ENCODE results near the gene HOXD3. TPM values are rescaled to one million over a fixed set of nuclear protein-coding genes. Genes with fewer than 3 reads are reported as not detected.

The HOXD3 gene
- total RNA-seq, 1 experiment from 2014 or later, result not detected

DNA sequence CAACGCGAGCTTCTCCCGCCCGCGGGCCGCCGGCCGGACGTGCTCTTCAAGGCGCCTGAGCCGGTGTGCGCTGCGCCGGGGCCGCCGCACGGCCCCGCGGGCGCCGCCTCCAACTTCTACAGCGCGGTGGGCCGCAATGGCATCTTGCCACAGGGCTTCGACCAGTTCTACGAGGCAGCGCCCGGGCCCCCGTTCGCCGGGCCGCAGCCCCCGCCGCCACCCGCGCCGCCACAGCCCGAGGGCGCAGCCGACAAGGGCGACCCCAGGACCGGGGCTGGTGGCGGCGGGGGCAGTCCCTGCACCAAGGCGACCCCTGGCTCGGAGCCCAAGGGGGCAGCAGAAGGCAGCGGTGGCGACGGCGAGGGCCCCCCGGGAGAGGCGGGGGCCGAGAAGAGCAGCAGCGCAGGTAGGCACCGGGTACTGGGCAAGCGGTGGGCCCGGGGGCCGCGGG, 49.4 kb upstream of the HOXD3 start (continued):
- TF ChIP-seq TEAD4 (CRISPR knock-in tag; IDR thresholded peaks at IDR 0.05) (no peak), ZNF396 (CRISPR knock-in tag; IDR thresholded peaks at IDR 0.05; ENCODE audit: borderline replicate concordance) (no peak), MXD4 (CRISPR knock-in tag; IDR thresholded peaks at IDR 0.05; ENCODE audit: borderline replicate concordance) (no peak)
- TF ChIP-seq, protein P1, sequence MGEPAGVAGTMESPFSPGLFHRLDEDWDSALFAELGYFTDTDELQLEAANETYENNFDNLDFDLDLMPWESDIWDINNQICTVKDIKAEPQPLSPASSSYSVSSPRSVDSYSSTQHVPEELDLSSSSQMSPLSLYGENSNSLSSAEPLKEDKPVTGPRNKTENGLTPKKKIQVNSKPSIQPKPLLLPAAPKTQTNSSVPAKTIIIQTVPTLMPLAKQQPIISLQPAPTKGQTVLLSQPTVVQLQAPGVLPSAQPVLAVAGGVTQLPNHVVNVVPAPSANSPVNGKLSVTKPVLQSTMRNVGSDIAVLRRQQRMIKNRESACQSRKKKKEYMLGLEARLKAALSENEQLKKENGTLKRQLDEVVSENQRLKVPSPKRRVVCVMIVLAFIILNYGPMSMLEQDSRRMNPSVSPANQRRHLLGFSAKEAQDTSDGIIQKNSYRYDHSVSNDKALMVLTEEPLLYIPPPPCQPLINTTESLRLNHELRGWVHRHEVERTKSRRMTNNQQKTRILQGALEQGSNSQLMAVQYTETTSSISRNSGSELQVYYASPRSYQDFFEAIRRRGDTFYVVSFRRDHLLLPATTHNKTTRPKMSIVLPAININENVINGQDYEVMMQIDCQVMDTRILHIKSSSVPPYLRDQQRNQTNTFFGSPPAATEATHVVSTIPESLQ (CRISPR knock-in tag; IDR thresholded peaks at IDR 0.05), result no peak

DNA sequence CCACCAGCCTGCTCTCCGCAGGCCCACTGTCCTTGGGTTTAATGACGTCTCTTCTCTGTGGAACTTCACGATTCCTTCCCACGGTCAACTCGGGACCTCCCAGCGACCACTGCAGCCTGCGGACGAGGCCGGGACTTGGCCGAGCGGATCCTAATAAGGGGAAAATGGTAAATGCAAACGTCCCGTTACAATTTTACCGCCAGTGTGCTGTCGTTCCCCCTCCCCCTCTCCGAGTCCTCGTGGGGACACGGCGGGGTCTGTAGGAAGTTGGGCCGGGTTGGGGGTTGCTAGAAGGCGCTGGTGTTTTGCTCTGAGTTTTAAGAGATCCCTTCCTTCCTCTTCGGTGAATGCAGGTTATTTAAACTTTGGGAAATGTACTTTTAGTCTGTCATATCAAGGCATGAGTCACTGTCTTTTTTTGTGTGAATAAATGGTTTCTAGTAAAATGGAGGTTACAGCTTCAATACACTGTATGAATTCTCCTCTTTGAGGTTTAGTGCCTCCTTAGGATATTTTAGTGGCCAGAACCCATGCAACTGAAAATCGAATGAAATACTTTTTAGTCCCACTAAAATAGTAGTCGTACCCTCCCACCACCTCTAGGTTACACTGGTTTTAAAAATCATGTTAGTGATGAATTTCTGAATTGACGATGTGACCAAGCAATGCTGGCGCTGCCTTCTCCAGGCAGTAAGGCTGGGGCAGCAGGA, 47.8 kb upstream of the HOXD3 start:
- no peak for TF ChIP-seq ZBTB21 (CRISPR knock-in tag; IDR thresholded peaks at IDR 0.05; ENCODE audit: borderline replicate concordance)
- peaks cover 98% of the 10 kb centered on the region for H3K27me3 Mint-ChIP-seq (ENCODE audit: low read depth)
- H3K4me1 Mint-ChIP-seq, result peaks cover 42% of the 10 kb centered on the region
- 0 out of 2 replicates have a peak, but pooled peaks cover 4% of the 10 kb centered on the region for H3K36me3 Mint-ChIP-seq
- no peak overlapping the region for H3K4me3 Mint-ChIP-seq
- CTCF ChIA-PET, result no interaction called here
- H3K9me3 Mint-ChIP-seq, result no peaks in the 10 kb centered on the region
- H3K27ac Mint-ChIP-seq, result no peak overlapping the region
- POLR2A ChIA-PET, result no interaction called here
- no peak for ATAC-seq
- DNase-seq (ENCODE audit: low spot score), result no peak

DNA sequence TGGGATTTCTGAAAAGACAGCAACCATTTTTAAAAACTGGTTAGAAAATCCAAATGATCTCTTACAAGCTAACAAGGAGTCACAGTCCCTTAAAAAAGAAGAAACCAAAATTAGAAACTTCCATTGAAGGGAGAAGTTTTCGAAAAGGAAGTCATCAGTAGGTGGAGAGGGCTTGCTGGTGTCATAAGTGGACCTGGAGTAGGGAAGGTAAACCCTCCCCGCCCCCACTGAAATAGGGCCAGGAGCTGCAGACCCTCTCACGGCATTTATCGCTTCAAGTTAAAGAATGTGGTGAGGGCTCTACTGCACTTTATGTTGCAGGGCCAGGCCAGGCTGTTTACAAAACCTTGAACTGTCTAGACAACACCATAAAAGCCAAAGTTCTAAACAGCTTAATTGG, 47.2 kb upstream of the HOXD3 start:
- H3K27ac Mint-ChIP-seq, result no peak overlapping the region
- TF ChIP-seq, protein P2, sequence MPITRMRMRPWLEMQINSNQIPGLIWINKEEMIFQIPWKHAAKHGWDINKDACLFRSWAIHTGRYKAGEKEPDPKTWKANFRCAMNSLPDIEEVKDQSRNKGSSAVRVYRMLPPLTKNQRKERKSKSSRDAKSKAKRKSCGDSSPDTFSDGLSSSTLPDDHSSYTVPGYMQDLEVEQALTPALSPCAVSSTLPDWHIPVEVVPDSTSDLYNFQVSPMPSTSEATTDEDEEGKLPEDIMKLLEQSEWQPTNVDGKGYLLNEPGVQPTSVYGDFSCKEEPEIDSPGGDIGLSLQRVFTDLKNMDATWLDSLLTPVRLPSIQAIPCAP (CRISPR knock-in tag; IDR thresholded peaks at IDR 0.05), result no peak
- TF ChIP-seq, protein P3, sequence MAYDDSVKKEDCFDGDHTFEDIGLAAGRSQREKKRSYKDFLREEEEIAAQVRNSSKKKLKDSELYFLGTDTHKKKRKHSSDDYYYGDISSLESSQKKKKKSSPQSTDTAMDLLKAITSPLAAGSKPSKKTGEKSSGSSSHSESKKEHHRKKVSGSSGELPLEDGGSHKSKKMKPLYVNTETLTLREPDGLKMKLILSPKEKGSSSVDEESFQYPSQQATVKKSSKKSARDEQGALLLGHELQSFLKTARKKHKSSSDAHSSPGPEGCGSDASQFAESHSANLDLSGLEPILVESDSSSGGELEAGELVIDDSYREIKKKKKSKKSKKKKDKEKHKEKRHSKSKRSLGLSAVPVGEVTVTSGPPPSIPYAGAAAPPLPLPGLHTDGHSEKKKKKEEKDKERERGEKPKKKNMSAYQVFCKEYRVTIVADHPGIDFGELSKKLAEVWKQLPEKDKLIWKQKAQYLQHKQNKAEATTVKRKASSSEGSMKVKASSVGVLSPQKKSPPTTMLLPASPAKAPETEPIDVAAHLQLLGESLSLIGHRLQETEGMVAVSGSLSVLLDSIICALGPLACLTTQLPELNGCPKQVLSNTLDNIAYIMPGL (CRISPR knock-in tag; IDR thresholded peaks at IDR 0.05), result no peak
- TF ChIP-seq MXD4 (CRISPR knock-in tag; IDR thresholded peaks at IDR 0.05; ENCODE audit: borderline replicate concordance) (no peak), ESRRA (CRISPR knock-in tag; IDR thresholded peaks at IDR 0.05; ENCODE audit: borderline replicate concordance) (no peak), ZNF423 (CRISPR knock-in tag; IDR thresholded peaks at IDR 0.05) (no peak), SOX15 (CRISPR knock-in tag; IDR thresholded peaks at IDR 0.05) (no peak), SP1 (CRISPR knock-in tag; conservative IDR thresholded peaks at IDR 0.05) (no peak)
- TF ChIP-seq, protein P4, sequence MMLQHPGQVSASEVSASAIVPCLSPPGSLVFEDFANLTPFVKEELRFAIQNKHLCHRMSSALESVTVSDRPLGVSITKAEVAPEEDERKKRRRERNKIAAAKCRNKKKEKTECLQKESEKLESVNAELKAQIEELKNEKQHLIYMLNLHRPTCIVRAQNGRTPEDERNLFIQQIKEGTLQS (CRISPR knock-in tag; conservative IDR thresholded peaks at IDR 0.05), result no peak
- peaks cover 39% of the 10 kb centered on the region for H3K4me1 Mint-ChIP-seq
- H3K27me3 Mint-ChIP-seq (ENCODE audit: low read depth), result peaks cover 98% of the 10 kb centered on the region
- H3K36me3 Mint-ChIP-seq, result 0 out of 2 replicates have a peak, but pooled peaks cover 4% of the 10 kb centered on the region
- ChIA-PET POLR2A (no interaction called here), CTCF (interaction anchor here (2.2 kb wide), 1 partner anchor 11 kb away, joined by 15 read pairs; the partner anchor contains the start of gene HOXD9)
- ATAC-seq (no peak), DNase-seq (ENCODE audit: low spot score) (no peak)
- no peak overlapping the region for H3K4me3 Mint-ChIP-seq
- H3K9me3 Mint-ChIP-seq, result no peaks in the 10 kb centered on the region

DNA sequence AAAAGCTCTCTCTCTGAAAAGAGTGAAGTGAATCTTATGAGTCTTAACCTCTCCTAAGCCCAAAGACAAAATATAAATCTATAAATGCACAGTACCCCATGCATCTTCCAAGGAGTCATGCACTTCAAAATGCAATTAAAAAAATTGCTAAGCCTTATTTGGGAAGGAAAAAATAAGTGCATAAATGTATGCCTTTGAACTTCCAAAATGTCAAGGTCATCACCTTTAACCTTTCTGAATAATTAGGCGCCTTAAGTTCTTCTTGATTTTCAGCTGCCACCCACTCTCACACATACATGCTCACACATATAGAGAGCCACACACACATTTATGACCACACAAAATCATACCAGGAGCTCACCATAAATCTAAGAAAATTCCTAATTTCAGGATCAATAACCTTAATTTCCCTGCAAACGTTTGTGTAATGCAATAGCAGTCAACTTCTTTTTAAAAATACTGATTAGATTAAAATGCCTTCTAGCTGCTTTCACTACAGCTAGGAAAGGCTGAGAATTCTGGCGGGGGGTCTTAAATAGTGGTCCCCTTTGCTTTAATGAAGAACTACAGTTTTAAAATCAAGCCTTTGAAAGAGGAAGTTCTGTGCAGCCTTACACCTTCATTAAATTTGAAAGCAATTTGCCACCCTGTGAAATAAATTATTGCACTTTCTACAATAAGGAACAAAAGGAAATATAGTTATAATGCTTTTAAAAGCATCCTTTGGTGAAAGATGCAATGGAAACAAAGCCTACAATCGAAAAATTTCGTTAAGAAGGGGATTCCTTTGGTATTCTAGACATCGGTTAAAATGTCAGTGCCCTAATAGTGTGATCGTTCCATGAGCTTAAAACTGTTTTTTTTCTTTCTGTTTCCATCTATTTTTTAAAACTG, 46.4 kb upstream of the HOXD3 start:
- CTCF ChIA-PET, result interaction anchor here (0.6 to 2.2 kb wide), 12 partner anchors 10 to 444 kb away, joined by 3 to 15 read pairs (median 4); partner anchors contain the start of gene HOXD9
- peaks cover 33% of the 10 kb centered on the region for H3K4me1 Mint-ChIP-seq
- TF ChIP-seq ZBTB21 (CRISPR knock-in tag; IDR thresholded peaks at IDR 0.05; ENCODE audit: borderline replicate concordance) (no peak), ETV6 (CRISPR knock-in tag; IDR thresholded peaks at IDR 0.05) (no peak), FOXJ3 (CRISPR knock-in tag; IDR thresholded peaks at IDR 0.05; ENCODE audit: borderline replicate concordance) (no peak), ZNF423 (CRISPR knock-in tag; IDR thresholded peaks at IDR 0.05) (no peak), SOX15 (CRISPR knock-in tag; IDR thresholded peaks at IDR 0.05) (no peak), CREM (CRISPR knock-in tag; IDR thresholded peaks at IDR 0.05) (no peak), TEAD4 (CRISPR knock-in tag; IDR thresholded peaks at IDR 0.05) (no peak)
- TF ChIP-seq, protein P5, sequence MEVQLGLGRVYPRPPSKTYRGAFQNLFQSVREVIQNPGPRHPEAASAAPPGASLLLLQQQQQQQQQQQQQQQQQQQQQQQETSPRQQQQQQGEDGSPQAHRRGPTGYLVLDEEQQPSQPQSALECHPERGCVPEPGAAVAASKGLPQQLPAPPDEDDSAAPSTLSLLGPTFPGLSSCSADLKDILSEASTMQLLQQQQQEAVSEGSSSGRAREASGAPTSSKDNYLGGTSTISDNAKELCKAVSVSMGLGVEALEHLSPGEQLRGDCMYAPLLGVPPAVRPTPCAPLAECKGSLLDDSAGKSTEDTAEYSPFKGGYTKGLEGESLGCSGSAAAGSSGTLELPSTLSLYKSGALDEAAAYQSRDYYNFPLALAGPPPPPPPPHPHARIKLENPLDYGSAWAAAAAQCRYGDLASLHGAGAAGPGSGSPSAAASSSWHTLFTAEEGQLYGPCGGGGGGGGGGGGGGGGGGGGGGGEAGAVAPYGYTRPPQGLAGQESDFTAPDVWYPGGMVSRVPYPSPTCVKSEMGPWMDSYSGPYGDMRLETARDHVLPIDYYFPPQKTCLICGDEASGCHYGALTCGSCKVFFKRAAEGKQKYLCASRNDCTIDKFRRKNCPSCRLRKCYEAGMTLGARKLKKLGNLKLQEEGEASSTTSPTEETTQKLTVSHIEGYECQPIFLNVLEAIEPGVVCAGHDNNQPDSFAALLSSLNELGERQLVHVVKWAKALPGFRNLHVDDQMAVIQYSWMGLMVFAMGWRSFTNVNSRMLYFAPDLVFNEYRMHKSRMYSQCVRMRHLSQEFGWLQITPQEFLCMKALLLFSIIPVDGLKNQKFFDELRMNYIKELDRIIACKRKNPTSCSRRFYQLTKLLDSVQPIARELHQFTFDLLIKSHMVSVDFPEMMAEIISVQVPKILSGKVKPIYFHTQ (CRISPR knock-in tag; IDR thresholded peaks at IDR 0.05), result no peak
- TF ChIP-seq, protein P6, sequence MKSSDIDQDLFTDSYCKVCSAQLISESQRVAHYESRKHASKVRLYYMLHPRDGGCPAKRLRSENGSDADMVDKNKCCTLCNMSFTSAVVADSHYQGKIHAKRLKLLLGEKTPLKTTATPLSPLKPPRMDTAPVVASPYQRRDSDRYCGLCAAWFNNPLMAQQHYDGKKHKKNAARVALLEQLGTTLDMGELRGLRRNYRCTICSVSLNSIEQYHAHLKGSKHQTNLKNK (CRISPR knock-in tag; IDR thresholded peaks at IDR 0.05), result no peak

More for the DNA sequence above, 46.4 kb upstream of the HOXD3 start:
- Mint-ChIP-seq H3K4me3 (no peak overlapping the region), H3K27ac (no peak overlapping the region), H3K9me3 (no peaks in the 10 kb centered on the region), H3K36me3 (0 out of 2 replicates have a peak, but pooled peaks cover 4% of the 10 kb centered on the region), H3K27me3 (ENCODE audit: low read depth) (peaks cover 98% of the 10 kb centered on the region)
- ATAC-seq (no peak), DNase-seq (ENCODE audit: low spot score) (no peak)
- POLR2A ChIA-PET, result no interaction called here

Measured in WTC11 (cell line).